A549 (cell line): ENCODE measurements around the gene FAM174C. TPM values are rescaled to one million over a fixed set of nuclear protein-coding genes. Genes with fewer than 3 reads are reported as not detected.

Experiments used
- ATAC-seq, 2 experiments: fragments of 200-7000 bp in 1 of 2; fragments of >200 bp in 1 of 2; cut with Nextera tagmentation in 1 of 2; cut with Tn5 transposase in 1 of 2; 3 replicates each; pipeline versions ENCODE4 v1.8.0 to v1.9.1; 2018 to 2020; ENCODE audit warnings: mild to moderate bottlenecking in 1 of 2, moderate library complexity in 1 of 2
- CTCF ChIA-PET: fragments of 300-600 bp; sonication (Branson Sonifier 250); formaldehyde crosslinking; extraction: SDS; loops from one replicate; lab custom pipeline; 2021; ENCODE audit warnings: antibody characterized with exemption, inconsistent platforms; lab: Yijun Ruan, JAX
- POLR2A ChIA-PET: fragments of 350-600 bp; formaldehyde crosslinking; extraction: SDS; loops from one replicate; lab custom pipeline; 2021; ENCODE audit warnings: antibody characterized with exemption, inconsistent platforms; lab: Yijun Ruan, JAX
- DNase-seq, 2 experiments: peaks; one replicate each; pipeline versions ENCODE4 v3.0.0 to v3.0.0-alpha.2; 2011 to 2016; ENCODE audit warnings: low read depth in 1 of 2, low spot score in 1 of 2
- FAIRE-seq: peaks from 2 replicates; lab custom pipeline; 2011; peaks lifted over from hg19 to GRCh38; lab: Jason Lieb, UNC
- H3K27ac ChIP-seq, 2 experiments: fragments of >200 bp; sonication (Bioruptor Twin); formaldehyde crosslinking; 3 replicates each; pipeline ENCODE4 v1.5.1; 2016 to 2017
- H3K4me1 ChIP-seq: fragments of >200 bp; sonication (Bioruptor Twin); formaldehyde crosslinking; 3 replicates; pipeline ENCODE4 v1.6.1; 2016
- H3K4me2 ChIP-seq: fragments of >200 bp; sonication (Bioruptor Twin); formaldehyde crosslinking; 3 replicates; pipeline ENCODE4 v1.6.1; 2016
- H3K4me3 ChIP-seq: fragments of >200 bp; sonication (Bioruptor Twin); formaldehyde crosslinking; 3 replicates; pipeline ENCODE4 v1.5.1; 2016
- H3K9me3 ChIP-seq: fragments of >200 bp; sonication (Bioruptor Twin); formaldehyde crosslinking; 3 replicates; pipeline ENCODE4 v1.6.1; 2016
- CBX2 ChIP-seq: fragments of 200-600 bp; sonication (generic); IDR thresholded peaks from 2 replicates; pipeline ENCODE4 v1.6.1; 2016; ENCODE audit warnings: low read depth, mild to moderate bottlenecking, borderline replicate concordance
- CBX8 ChIP-seq: fragments of 200-600 bp; sonication (generic); IDR thresholded peaks from 2 replicates; pipeline ENCODE4 v1.6.1; 2016
- CEBPB ChIP-seq, 2 experiments: fragments of >200 bp in 1 of 2; sonication (Bioruptor Twin) in 1 of 2; formaldehyde crosslinking in 1 of 2; IDR thresholded peaks; 2 replicates each; pipeline ENCODE4 v1.6.1; 2012 to 2016
- CHD2 ChIP-seq: fragments of 150-350 bp; IDR thresholded peaks from 2 replicates; pipeline ENCODE4 v1.6.1; 2014; ENCODE audit warnings: low read length; ENCODE audit not compliant: partially characterized antibody
- CHD4 ChIP-seq: fragments of 200-600 bp; sonication (generic); IDR thresholded peaks from 2 replicates; pipeline ENCODE4 v1.6.1; 2016; ENCODE audit warnings: antibody characterized with exemption, mild to moderate bottlenecking, borderline replicate concordance
- EHMT2 ChIP-seq: fragments of 200-600 bp; sonication (generic); IDR thresholded peaks from 2 replicates; pipeline ENCODE4 v1.6.1; 2016; ENCODE audit warnings: antibody characterized with exemption, low read depth, mild to moderate bottlenecking, moderate library complexity
- FOSB ChIP-seq: fragments of 250-450 bp; sonication (Bioruptor Pico); IDR thresholded peaks from 2 replicates; pipeline ENCODE4 v1.5.0; 2020; ENCODE audit warnings: mild to moderate bottlenecking, moderate library complexity
- FOSL2 ChIP-seq, 2 experiments: fragments of 450-650 bp in 1 of 2; fragments of >200 bp in 1 of 2; sonication (Bioruptor Twin) in 1 of 2; formaldehyde crosslinking; IDR thresholded peaks; 2 replicates each; pipeline versions ENCODE4 v1.5.0 to v1.6.1; 2016 to 2020; ENCODE audit warnings: mild to moderate bottlenecking in 1 of 2, moderate library complexity in 1 of 2
- GATA3 ChIP-seq: IDR thresholded peaks from 2 replicates; pipeline ENCODE4 v1.6.1; 2012; ENCODE audit warnings: borderline replicate concordance
- HDAC2 ChIP-seq: fragments of 200-600 bp; sonication (generic); IDR thresholded peaks from 2 replicates; pipeline ENCODE4 v1.6.1; 2016
- HOXA7 ChIP-seq: fragments of 250-450 bp; sonication (Bioruptor Pico); IDR thresholded peaks from 2 replicates; pipeline ENCODE4 v1.5.0; 2020; ENCODE audit warnings: mild to moderate bottlenecking, moderate library complexity
- HOXB13 ChIP-seq: fragments of 250-450 bp; sonication (Bioruptor Pico); IDR thresholded peaks from 2 replicates; pipeline ENCODE4 v1.5.0; 2020; ENCODE audit warnings: low read depth, mild to moderate bottlenecking, moderate library complexity
- JUN ChIP-seq, 2 experiments: fragments of >200 bp; sonication (Bioruptor Twin); formaldehyde crosslinking; IDR thresholded peaks; 2 replicates in 1 of 2; 3 replicates in 1 of 2; pipeline ENCODE4 v1.6.1; 2016 to 2017
- JUNB ChIP-seq: fragments of >200 bp; sonication (Bioruptor Twin); formaldehyde crosslinking; IDR thresholded peaks from 2 replicates; pipeline ENCODE4 v1.6.1; 2016
- KDM1A ChIP-seq: fragments of 200-600 bp; sonication (generic); IDR thresholded peaks from 2 replicates; pipeline ENCODE4 v1.6.1; 2016; ENCODE audit warnings: low read depth, mild to moderate bottlenecking
- MAZ ChIP-seq: fragments of 150-350 bp; IDR thresholded peaks from 2 replicates; pipeline ENCODE4 v1.6.1; 2014; ENCODE audit warnings: antibody characterized with exemption, low read depth, low read length, borderline replicate concordance
- MYC ChIP-seq: IDR thresholded peaks from 2 replicates; pipeline ENCODE4 v1.6.1; 2012; ENCODE audit warnings: mild to moderate bottlenecking, inconsistent platforms, low read length, improper control_type of control experiment, borderline replicate concordance
- NFE2L2 ChIP-seq: fragments of 150-350 bp; conservative IDR thresholded peaks from 2 replicates; pipeline ENCODE4 v1.6.1; 2014; ENCODE audit warnings: low read length
- POLR2AphosphoS2 ChIP-seq: conservative IDR thresholded peaks from 2 replicates; pipeline ENCODE4 v1.6.1; 2012; ENCODE audit warnings: low read length, improper control_type of control experiment, inconsistent platforms
- RARB ChIP-seq: fragments of 250-450 bp; sonication (Bioruptor Pico); IDR thresholded peaks from 2 replicates; pipeline ENCODE4 v1.8.0; 2021; ENCODE audit warnings: mild to moderate bottlenecking, moderate library complexity
- RCOR1 ChIP-seq: fragments of 150-350 bp; IDR thresholded peaks from 2 replicates; pipeline ENCODE4 v1.6.1; 2014; ENCODE audit warnings: antibody characterized with exemption, low read length, low read depth
- SMC3 ChIP-seq: fragments of >200 bp; sonication (Bioruptor Twin); formaldehyde crosslinking; IDR thresholded peaks from 3 replicates; pipeline ENCODE4 v1.6.1; 2018; ENCODE audit warnings: inconsistent platforms
- SREBF2 ChIP-seq: fragments of 450-650 bp; IDR thresholded peaks from 2 replicates; pipeline ENCODE4 v1.6.1; 2014; ENCODE audit warnings: mild to moderate bottlenecking, moderate library complexity
- TP53 ChIP-seq: fragments of 250-450 bp; sonication (Bioruptor Pico); IDR thresholded peaks from 2 replicates; pipeline ENCODE4 v1.5.0; 2021; ENCODE audit warnings: mild to moderate bottlenecking, moderate library complexity
- ZC3H11A ChIP-seq: fragments of 450-650 bp; IDR thresholded peaks from 2 replicates; pipeline ENCODE4 v1.6.1; 2014; ENCODE audit warnings: antibody characterized with exemption, mild to moderate bottlenecking
- ZNF302 ChIP-seq: fragments of 250-450 bp; sonication (Bioruptor Pico); IDR thresholded peaks from 2 replicates; pipeline ENCODE4 v1.9.0; 2021; ENCODE audit warnings: inconsistent platforms, mild to moderate bottlenecking, moderate library complexity
- WGBS: methylation state at CpG from one replicate; pipeline ENCODE4 v1.1.6; 2017; ENCODE audit errors: missing lambda C conversion rate; 5-methylcytosine and 5-hydroxymethylcytosine counted together
- polyA plus RNA-seq, 4 experiments: library from polyadenylated mRNA; depleted of rRNA in 3 of 4; stranded (reverse); fragments of >200 nt; fragmentation: RNase III in 1 of 4; extraction: RNeasy Plus Mini Kit Qiagen cat#74134 plus additional on column Dnase treatment in 1 of 4; gene quantifications; 2 replicates in 3 of 4; 3 replicates in 1 of 4; pipeline ENCODE4 v1.2.3, GENCODE V29; 2011 to 2017
- TF ChIP-seq, protein P1 (sequence below): fragments of >200 bp; sonication (Bioruptor Twin); formaldehyde crosslinking; IDR thresholded peaks from 2 replicates; pipeline ENCODE4 v1.6.1; 2016
- TF ChIP-seq, protein P2 (sequence below): fragments of 250-450 bp; sonication (Bioruptor Pico); IDR thresholded peaks from 2 replicates; pipeline ENCODE4 v1.5.0; 2020; ENCODE audit warnings: low read depth, mild to moderate bottlenecking, moderate library complexity
- TF ChIP-seq, protein P3 (sequence below): fragments of >200 bp; sonication (Bioruptor Twin); formaldehyde crosslinking; IDR thresholded peaks from 3 replicates; pipeline ENCODE4 v1.6.1; 2016
- TF ChIP-seq, protein P4 (sequence below): IDR thresholded peaks from 2 replicates; pipeline ENCODE4 v1.6.1; 2012
- TF ChIP-seq, protein P5 (sequence below): IDR thresholded peaks from 2 replicates; pipeline ENCODE4 v1.6.1; 2012; ENCODE audit warnings: low read depth, borderline replicate concordance
- TF ChIP-seq, protein P6 (sequence below): IDR thresholded peaks from 2 replicates; pipeline ENCODE4 v1.6.1; 2012

Gene FAM174C
- polyA plus RNA-seq, 2 of the 4 experiments (the other 2 are of a cell fraction) = 24.8 to 37.1 TPM

DNA sequence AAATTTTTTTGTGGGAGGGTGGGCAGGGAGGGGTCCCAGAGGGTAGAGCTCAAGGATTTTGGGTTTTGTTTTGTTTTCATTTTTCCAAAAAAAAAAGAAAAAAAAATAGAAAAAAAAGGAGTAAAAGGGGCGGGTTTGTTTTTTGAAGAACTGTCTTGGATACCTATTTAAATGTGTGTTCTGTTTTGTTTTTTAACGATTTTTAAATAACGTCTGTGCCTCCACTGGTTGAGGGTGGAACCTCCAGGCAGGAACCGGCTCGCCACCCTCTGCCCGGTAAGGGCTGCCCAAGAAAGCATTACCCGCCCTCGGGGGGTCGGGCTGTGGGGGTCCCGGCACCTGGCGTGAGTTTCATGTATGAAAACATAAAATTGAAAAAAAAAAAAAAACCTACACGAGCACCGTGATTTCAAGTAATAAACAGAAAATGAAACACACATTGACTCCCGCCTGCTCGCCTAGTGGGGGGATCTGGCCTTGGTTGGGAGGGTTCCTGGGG is 16.6 kb upstream of the FAM174C start:
- ChIA-PET POLR2A (interaction anchor here (1.6 kb wide), 1 partner anchor 10 kb away, joined by 25 read pairs; the partner anchor contains the start of gene CIRBP), CTCF (interaction anchor here (8.4 to 18.7 kb wide), 2 partner anchors 9 to 15 kb away, joined by 107 to 500 read pairs; partner anchors contain the start of genes ATP5F1D and CIRBP)
- FAIRE-seq = no peak
- Histone ChIP-seq H3K9me3 (no peaks in the 10 kb centered on the region), H3K27ac (peak overlapping the region; percentile 98 to 99), H3K4me2 (peak overlapping the region; percentile 100), H3K4me3 (peak overlapping the region; percentile 29), H3K4me1 (peaks cover 82% of the 10 kb centered on the region)
- DNase-seq = peak in 1 of 2 experiments; percentile 44
- ATAC-seq = no peak
- WGBS = 9% methylated on average over 13 of the region's 15 CpGs
- TF ChIP-seq JUN (IDR thresholded peaks at IDR 0.05) (no peak; a peak in 1 of 5 replicates), HOXA7 (CRISPR knock-in tag) (no peak), CHD2 (no peak), TP53 (no peak)
- TF ChIP-seq, protein P1, sequence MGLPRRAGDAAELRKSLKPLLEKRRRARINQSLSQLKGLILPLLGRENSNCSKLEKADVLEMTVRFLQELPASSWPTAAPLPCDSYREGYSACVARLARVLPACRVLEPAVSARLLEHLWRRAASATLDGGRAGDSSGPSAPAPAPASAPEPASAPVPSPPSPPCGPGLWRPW = no peak
- TF ChIP-seq, protein P2, sequence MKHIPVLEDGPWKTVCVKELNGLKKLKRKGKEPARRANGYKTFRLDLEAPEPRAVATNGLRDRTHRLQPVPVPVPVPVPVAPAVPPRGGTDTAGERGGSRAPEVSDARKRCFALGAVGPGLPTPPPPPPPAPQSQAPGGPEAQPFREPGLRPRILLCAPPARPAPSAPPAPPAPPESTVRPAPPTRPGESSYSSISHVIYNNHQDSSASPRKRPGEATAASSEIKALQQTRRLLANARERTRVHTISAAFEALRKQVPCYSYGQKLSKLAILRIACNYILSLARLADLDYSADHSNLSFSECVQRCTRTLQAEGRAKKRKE = no peak

DNA sequence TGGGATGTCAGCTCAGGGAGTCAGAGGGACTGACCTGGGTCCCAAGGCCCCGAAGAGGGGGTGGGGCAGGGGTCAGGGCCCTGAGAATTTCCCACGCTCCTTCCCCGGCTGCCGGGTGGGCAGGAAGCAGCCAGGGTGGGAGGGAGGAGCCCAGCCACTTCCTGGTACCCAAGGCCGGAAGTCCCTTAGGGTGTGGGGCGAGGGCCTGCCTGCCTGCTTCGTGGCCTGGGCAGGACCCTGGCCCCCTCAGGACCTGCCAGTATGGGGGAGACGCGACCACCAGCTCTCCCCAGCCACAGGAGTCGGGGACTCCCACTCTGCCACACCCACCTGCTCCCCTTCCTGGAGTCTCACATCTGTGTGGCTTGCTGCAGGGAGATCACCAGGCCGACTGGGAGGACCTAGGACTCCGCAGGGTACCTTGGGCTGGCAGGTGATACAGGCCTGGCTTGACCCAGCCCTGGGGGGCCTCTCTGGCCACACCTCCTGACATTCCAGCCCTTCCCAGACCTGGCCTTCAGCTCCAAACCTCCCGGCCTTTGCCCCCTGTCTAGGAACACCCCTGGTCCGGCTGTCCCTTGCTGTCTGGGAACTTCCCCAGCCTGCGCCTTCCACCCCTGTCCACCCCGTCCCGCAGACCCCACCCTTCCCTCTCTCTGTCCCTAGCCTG is 16.0 kb upstream of the FAM174C start:
- peaks cover 76% of the 10 kb centered on the region for H3K4me1 ChIP-seq
- peak overlapping the region; percentile 29 for H3K4me3 ChIP-seq
- no peak for TF ChIP-seq CEBPB (IDR thresholded peaks at IDR 0.05)
- no peak for TF ChIP-seq CBX2
- TF ChIP-seq RCOR1 = no peak
- no peak for TF ChIP-seq KDM1A
- TF ChIP-seq, protein P3, sequence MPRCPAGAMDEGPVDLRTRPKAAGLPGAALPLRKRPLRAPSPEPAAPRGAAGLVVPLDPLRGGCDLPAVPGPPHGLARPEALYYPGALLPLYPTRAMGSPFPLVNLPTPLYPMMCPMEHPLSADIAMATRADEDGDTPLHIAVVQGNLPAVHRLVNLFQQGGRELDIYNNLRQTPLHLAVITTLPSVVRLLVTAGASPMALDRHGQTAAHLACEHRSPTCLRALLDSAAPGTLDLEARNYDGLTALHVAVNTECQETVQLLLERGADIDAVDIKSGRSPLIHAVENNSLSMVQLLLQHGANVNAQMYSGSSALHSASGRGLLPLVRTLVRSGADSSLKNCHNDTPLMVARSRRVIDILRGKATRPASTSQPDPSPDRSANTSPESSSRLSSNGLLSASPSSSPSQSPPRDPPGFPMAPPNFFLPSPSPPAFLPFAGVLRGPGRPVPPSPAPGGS = no peak
- TF ChIP-seq HOXA7 (CRISPR knock-in tag) = peak; percentile 98
- TF ChIP-seq CBX8 = no peak
- TF ChIP-seq, protein P2 = 0 out of 2 replicates have a peak, but pooled peaks have one; percentile 5
- peak; percentile 82; the same call in 1 of the 2 replicates for TF ChIP-seq RARB (CRISPR knock-in tag)
- no peak for TF ChIP-seq ZNF302 (CRISPR knock-in tag)
- no peak for TF ChIP-seq CHD4
- no peak for TF ChIP-seq CHD2
- TF ChIP-seq JUN (IDR thresholded peaks at IDR 0.05) = peak; percentile 83 to 89
- TF ChIP-seq SREBF2 = no peak
- TF ChIP-seq, protein P4, sequence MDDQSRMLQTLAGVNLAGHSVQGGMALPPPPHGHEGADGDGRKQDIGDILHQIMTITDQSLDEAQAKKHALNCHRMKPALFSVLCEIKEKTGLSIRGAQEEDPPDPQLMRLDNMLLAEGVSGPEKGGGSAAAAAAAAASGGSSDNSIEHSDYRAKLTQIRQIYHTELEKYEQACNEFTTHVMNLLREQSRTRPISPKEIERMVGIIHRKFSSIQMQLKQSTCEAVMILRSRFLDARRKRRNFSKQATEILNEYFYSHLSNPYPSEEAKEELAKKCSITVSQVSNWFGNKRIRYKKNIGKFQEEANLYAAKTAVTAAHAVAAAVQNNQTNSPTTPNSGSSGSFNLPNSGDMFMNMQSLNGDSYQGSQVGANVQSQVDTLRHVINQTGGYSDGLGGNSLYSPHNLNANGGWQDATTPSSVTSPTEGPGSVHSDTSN = peak; percentile 77
- TF ChIP-seq MAZ = no peak
- TF ChIP-seq, protein P5, sequence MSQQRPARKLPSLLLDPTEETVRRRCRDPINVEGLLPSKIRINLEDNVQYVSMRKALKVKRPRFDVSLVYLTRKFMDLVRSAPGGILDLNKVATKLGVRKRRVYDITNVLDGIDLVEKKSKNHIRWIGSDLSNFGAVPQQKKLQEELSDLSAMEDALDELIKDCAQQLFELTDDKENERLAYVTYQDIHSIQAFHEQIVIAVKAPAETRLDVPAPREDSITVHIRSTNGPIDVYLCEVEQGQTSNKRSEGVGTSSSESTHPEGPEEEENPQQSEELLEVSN = no peak
- TF ChIP-seq FOSL2 (IDR thresholded peaks at IDR 0.05) = no peak
- 0 out of 2 replicates have a peak, but pooled peaks have one; percentile 31 for TF ChIP-seq FOSL2 (CRISPR knock-in tag; IDR thresholded peaks at IDR 0.05)
- TF ChIP-seq POLR2AphosphoS2 = peak; percentile 99
- TF ChIP-seq HDAC2 = no peak
- no peak for TF ChIP-seq JUNB
- peak; percentile 46; the same call in 1 of the 2 replicates for TF ChIP-seq HOXB13
- TF ChIP-seq EHMT2 = no peak
- TF ChIP-seq NFE2L2 = no peak
- TF ChIP-seq GATA3 = peak; percentile 47; the same call in 1 of the 2 replicates
- no peak for TF ChIP-seq SMC3
- TF ChIP-seq, protein P6, sequence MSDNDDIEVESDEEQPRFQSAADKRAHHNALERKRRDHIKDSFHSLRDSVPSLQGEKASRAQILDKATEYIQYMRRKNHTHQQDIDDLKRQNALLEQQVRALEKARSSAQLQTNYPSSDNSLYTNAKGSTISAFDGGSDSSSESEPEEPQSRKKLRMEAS = no peak; the same call in 1 of the 2 replicates
- no peak; the same call in 1 of the 2 replicates for TF ChIP-seq ZC3H11A
- TF ChIP-seq MYC = no peak
- peak; percentile 98 for TF ChIP-seq FOSB (CRISPR knock-in tag)

More for the DNA sequence above, 16.0 kb upstream of the FAM174C start:
- Histone ChIP-seq H3K9me3 (no peaks in the 10 kb centered on the region), H3K4me2 (peak overlapping the region; percentile 100), H3K27ac (peak overlapping the region; percentile 98 to 99)
- DNase-seq (peak; percentile 25 to 91), FAIRE-seq (no peak), ATAC-seq (peak; percentile 44 to 45)
- ChIA-PET CTCF (interaction anchor here (8.4 to 18.7 kb wide), 2 partner anchors 8 to 16 kb away, joined by 107 to 500 read pairs; partner anchors contain the start of genes ATP5F1D and CIRBP), POLR2A (interaction anchor here (1.6 kb wide), 1 partner anchor 10 kb away, joined by 25 read pairs; the partner anchor contains the start of gene CIRBP)
- 8% methylated on average over 3 of the region's 17 CpGs for WGBS
